MG63 (cell line): ENCODE results near the gene SIAH3. TPM values are rescaled to one million over a fixed set of nuclear protein-coding genes. Genes with fewer than 3 reads are reported as not detected.
"Not testable (repeated sequence)": the region's sequence is repeated elsewhere in the genome, so short reads cannot be mapped to it uniquely, and the experiment has no call there.

Experiments
- DNase-seq: peaks from one replicate; pipeline ENCODE4 v3.0.0-alpha.2; 2020
- H3K27me3 ChIP-seq: fragments of 250-450 bp; sonication (Bioruptor Pico); 2 replicates; pipeline ENCODE4 v1.5.1; 2020; ENCODE audit warnings: mild to moderate bottlenecking, moderate library complexity
- H3K36me3 ChIP-seq: fragments of 250-450 bp; sonication (Bioruptor Pico); 2 replicates; pipeline ENCODE4 v1.5.1; 2020; ENCODE audit warnings: mild to moderate bottlenecking, moderate library complexity
- H3K4me3 ChIP-seq: fragments of 250-450 bp; sonication (Bioruptor Pico); 2 replicates; pipeline ENCODE4 v1.5.1; 2020; ENCODE audit warnings: mild to moderate bottlenecking, moderate library complexity
- H3K9me3 ChIP-seq: fragments of 250-450 bp; sonication (Bioruptor Pico); 2 replicates; pipeline ENCODE4 v1.5.1; 2020; ENCODE audit warnings: mild to moderate bottlenecking, moderate library complexity
- total RNA-seq: library from RNA; depleted of rRNA; stranded (reverse); fragments of >200 nt; shearing (Covaris generic); gene quantifications from 2 replicates; pipeline ENCODE4 v1.2.3, GENCODE V29; 2014; ENCODE audit warnings: low replicate concordance

SIAH3 gene
- total RNA-seq, 1 experiment from 2014 or later: not detected

GRCh38 chr13:45779901-45780300 lies 71.7 kb downstream of the SIAH3 start:
- no peak overlapping the region for H3K4me3 ChIP-seq
- H3K27me3 ChIP-seq: no peaks in the 10 kb centered on the region
- H3K36me3 ChIP-seq: no peaks in the 10 kb centered on the region
- no peak for DNase-seq
- no peaks in the 10 kb centered on the region for H3K9me3 ChIP-seq

DNA sequence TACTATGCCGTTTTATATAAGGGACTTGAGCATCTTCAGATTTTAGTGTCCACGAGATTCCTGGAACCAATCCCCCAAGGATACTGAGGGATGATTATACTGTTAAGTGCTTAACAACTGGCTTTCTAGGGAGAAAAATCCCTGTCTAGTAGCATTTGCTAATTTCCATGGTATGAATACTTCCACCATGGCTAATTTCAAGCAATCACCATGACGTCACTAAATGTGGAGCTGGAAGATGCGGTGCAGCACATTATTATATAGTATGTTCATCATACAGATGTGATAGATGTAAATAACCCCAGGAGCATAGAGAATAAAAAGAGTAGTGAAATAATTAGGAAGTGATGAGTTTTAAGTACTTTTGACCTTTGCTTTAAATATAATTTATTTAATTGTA lies 72.7 kb downstream of the SIAH3 start:
- no peaks in the 10 kb centered on the region for H3K9me3 ChIP-seq
- no peaks in the 10 kb centered on the region for H3K27me3 ChIP-seq
- no peaks in the 10 kb centered on the region for H3K36me3 ChIP-seq
- H3K4me3 ChIP-seq: no peak overlapping the region
- DNase-seq: no peak

GRCh38 chr13:45776748-45777147 lies 74.8 kb downstream of the SIAH3 start:
- Histone ChIP-seq H3K4me3 (no peak overlapping the region), H3K36me3 (no peaks in the 10 kb centered on the region), H3K27me3 (no peaks in the 10 kb centered on the region), H3K9me3 (no peaks in the 10 kb centered on the region)
- DNase-seq: no peak

- DNase-seq: no peak
- Histone ChIP-seq H3K9me3 (no peaks in the 10 kb centered on the region), H3K27me3 (no peaks in the 10 kb centered on the region), H3K36me3 (no peaks in the 10 kb centered on the region), H3K4me3 (no peak overlapping the region)
Measured at GRCh38 chr13:45775401-45775963, 76.1 kb downstream of the SIAH3 start.

DNA sequence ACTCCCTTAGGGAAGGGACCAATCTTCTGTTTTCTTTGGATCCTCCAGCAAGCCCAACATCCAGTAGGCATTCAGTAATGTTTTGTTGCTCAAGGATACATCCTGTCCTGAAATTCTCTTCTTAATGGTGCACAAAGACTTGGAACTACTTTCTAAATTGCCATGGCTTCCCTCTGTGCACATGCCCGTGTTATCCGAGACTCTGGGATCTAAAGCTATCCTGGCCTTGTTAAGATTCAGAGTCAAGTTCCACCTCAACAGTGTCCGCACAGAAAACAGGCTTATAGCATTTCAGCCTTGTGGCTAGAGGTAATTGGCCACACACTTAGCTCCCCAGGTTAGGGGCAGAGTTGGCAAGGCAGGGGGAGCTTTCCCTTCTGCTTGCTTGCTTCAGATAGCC lies 77.6 kb downstream of the SIAH3 start:
- no peaks in the 10 kb centered on the region for H3K27me3 ChIP-seq
- no peak overlapping the region for H3K4me3 ChIP-seq
- H3K9me3 ChIP-seq: no peaks in the 10 kb centered on the region
- no peaks in the 10 kb centered on the region for H3K36me3 ChIP-seq
- DNase-seq: no peak

GRCh38 chr13:45773236-45773635 lies 78.3 kb downstream of the SIAH3 start:
- no peak for DNase-seq
- no peaks in the 10 kb centered on the region for H3K27me3 ChIP-seq
- no peak overlapping the region for H3K4me3 ChIP-seq
- no peaks in the 10 kb centered on the region for H3K9me3 ChIP-seq
- H3K36me3 ChIP-seq: no peaks in the 10 kb centered on the region

DNA sequence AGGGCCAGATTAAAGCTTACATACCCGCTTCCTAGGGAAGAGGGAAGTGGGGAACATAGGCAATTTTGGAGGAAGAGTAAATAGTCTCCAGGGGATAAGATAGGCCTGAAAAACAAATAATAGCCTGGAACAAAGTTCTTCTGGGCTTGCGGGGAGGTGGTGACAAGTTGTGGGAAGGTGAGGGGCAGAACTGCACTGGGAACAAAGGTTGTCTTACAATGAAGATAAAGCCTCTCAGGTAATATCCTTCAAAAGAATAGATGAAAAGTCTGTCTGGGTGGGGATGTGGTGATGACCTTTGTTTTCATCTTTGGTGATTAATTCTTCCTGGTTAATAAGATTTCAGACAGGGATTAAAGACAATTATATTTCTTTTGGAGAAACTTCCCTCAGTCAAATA lies 80.7 kb downstream of the SIAH3 start:
- no peaks in the 10 kb centered on the region for H3K27me3 ChIP-seq
- H3K36me3 ChIP-seq: no peaks in the 10 kb centered on the region
- H3K4me3 ChIP-seq: no peak overlapping the region
- no peak for DNase-seq
- no peaks in the 10 kb centered on the region for H3K9me3 ChIP-seq

GRCh38 chr13:45768656-45769479 lies 82.7 kb downstream of the SIAH3 start:
- Histone ChIP-seq H3K27me3 (no peaks in the 10 kb centered on the region), H3K4me3 (no peak overlapping the region), H3K36me3 (no peaks in the 10 kb centered on the region), H3K9me3 (no peaks in the 10 kb centered on the region)
- DNase-seq: no peak

GRCh38 chr13:45765464-45765863 lies 86.1 kb downstream of the SIAH3 start:
- Histone ChIP-seq H3K9me3 (no peaks in the 10 kb centered on the region), H3K36me3 (no peaks in the 10 kb centered on the region), H3K4me3 (no peak overlapping the region), H3K27me3 (no peaks in the 10 kb centered on the region)
- DNase-seq: no peak

DNA sequence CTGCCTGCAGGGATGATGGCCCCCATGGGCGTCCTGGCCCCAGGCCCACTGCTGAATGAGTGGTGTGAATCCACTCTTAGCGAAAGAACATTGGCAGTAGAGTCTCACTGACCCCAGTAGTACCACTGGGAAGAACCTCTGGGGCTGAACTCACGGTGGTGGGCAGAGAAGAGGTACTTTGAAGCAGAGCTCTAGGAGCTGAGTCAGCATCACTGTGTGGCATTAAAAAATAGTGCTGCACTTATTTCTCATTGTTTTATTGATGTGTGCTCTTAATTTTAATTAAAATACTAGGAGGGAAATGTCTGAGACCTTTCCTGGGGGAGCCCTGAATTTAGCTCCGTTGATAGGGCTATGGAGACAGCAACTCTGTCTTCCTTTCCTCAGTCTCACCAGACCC lies 88.1 kb downstream of the SIAH3 start:
- Histone ChIP-seq H3K36me3 (no peaks in the 10 kb centered on the region), H3K27me3 (no peaks in the 10 kb centered on the region), H3K4me3 (no peak overlapping the region), H3K9me3 (no peaks in the 10 kb centered on the region)
- no peak for DNase-seq

GRCh38 chr13:45757589-45757988 lies 94.0 kb downstream of the SIAH3 start:
- not testable (repeated sequence) for H3K9me3 ChIP-seq, H3K27me3 ChIP-seq, DNase-seq, H3K36me3 ChIP-seq, H3K4me3 ChIP-seq

- H3K36me3 ChIP-seq, DNase-seq, H3K9me3 ChIP-seq, H3K4me3 ChIP-seq, H3K27me3 ChIP-seq: not testable (repeated sequence)
Measured at GRCh38 chr13:45756498-45756897, 95.1 kb downstream of the SIAH3 start.

DNA sequence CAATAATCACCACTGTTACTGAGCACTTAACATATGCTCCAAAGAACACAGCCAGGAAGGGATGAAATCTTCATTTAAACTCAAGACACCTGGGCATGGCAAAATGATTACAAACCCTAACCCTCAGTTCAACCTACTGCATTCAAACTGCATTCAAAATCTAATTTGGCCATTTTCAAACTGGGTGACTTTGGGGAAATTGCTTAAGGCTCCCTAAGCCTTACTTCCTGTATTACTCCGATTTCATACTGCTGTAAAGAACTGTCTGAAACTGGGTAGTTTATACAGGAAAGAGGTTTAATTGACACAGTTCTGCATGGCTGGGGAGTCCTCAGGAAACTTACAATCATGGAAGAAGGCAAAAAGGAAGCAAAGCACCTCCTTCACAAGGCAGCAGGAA lies 99.0 kb downstream of the SIAH3 start:
- H3K36me3 ChIP-seq: no peaks in the 10 kb centered on the region
- DNase-seq: no peak
- no peak overlapping the region for H3K4me3 ChIP-seq
- no peaks in the 10 kb centered on the region for H3K27me3 ChIP-seq
- H3K9me3 ChIP-seq: no peaks in the 10 kb centered on the region

GRCh38 chr13:45751885-45752284 lies 99.7 kb downstream of the SIAH3 start:
- no peak for DNase-seq
- H3K9me3 ChIP-seq: no peaks in the 10 kb centered on the region
- H3K27me3 ChIP-seq: no peaks in the 10 kb centered on the region
- H3K36me3 ChIP-seq: no peaks in the 10 kb centered on the region
- H3K4me3 ChIP-seq: no peak overlapping the region

GRCh38 chr13:45750566-45750965 lies 101.0 kb downstream of the SIAH3 start:
- H3K9me3 ChIP-seq: no peaks in the 10 kb centered on the region
- DNase-seq: no peak
- no peak overlapping the region for H3K4me3 ChIP-seq
- H3K27me3 ChIP-seq: no peaks in the 10 kb centered on the region
- no peaks in the 10 kb centered on the region for H3K36me3 ChIP-seq

- Histone ChIP-seq H3K9me3 (no peaks in the 10 kb centered on the region), H3K36me3 (no peaks in the 10 kb centered on the region), H3K27me3 (no peaks in the 10 kb centered on the region), H3K4me3 (no peak overlapping the region)
- no peak for DNase-seq
Measured at GRCh38 chr13:45748941-45749759, 102.4 kb downstream of the SIAH3 start.

GRCh38 chr13:45747071-45747470 lies 104.5 kb downstream of the SIAH3 start:
- DNase-seq: no peak
- no peaks in the 10 kb centered on the region for H3K9me3 ChIP-seq
- H3K36me3 ChIP-seq: no peaks in the 10 kb centered on the region
- no peak overlapping the region for H3K4me3 ChIP-seq
- H3K27me3 ChIP-seq: no peaks in the 10 kb centered on the region
